ENCODE results near the gene HOXD3.

The HOXD3 gene

DNA sequence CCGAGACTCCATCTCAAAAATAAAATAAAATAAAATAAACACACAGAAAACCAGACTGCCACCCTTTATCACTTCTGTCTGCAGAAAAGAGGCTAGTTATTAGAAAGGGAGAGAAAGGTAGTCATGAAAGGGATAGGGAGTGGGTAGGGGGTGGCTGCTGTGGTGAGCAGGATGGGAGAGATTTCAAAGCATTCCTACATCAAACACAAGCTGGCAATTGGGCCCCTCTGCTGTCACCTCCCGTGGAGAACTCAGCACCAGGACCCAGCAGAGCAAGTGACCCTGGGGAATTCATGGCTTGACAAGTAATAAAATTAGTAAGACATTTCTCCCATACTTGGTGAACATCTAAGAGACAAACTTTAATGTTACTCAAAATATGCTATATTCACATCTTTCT is 27.6 kb downstream of the HOXD3 start:
- no peak for DNase-seq

DNA sequence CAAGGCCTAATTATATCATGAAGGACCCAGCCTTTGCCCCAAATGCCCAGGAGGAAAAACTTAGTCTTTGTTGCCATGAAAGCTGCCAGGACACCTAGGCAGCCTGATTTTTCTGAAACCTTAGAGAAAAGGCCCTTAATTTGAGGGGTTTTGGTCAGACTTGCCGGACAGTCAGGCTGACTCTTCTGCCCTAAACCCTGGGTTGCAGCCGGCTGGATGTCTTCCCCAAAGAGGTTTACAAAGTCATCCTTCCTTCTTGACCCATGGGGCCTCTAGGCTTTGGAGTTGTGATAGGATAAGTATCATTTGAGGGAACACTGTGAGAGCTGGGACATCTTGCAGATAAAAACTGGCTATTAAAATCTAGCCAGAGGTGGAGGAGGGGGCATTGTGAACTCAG is 28.9 kb downstream of the HOXD3 start:
- no peak for DNase-seq

GRCh38 chr2:176187200-176187898 is 30.2 kb downstream of the HOXD3 start:
- DNase-seq = no peak

DNA sequence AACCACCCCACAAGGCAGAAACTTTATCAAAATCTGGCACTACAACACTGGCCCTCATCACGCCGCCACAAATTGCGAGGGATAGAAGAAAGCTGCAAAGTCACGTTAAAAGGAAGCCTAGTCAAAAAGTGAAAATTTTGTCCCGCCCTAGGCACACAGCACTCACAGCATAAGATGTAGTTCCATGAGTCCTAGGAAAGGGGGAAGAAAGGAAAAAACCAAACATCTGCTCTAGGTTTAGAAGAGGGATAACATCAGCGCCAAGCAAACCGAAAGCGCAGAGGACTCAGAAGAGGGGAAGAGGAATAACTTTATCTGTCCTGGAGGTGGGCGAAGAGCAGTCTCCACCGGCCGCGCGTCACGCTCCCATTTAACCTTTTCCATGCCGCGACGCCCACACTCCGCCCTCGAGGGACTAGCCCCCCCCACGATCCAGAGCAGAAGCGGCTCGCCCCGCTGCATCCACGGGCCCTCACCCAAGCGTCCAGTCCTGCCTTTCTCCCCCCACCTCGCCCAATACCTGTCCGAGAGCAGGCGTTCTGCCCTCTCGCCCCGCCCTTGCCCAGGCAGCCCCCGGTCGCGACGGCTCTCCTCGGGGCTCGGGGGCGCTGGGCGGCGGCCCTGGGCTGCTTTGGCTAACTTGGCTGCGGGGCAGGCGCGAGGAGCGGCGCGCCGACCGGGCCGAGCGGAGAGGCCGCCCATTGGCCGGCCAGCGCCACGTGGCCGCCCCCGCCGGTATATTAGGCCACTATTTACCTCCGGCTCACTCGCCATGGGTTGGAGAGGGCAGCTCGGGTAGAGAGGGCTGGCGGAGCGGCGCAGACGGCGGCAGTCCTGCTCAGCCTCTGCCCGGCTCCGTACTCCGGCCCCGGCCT is 31.0 kb downstream of the HOXD3 start, which contains the start of gene HOXD1:
Gene HOXD1 (plus strand): TSS at position 770 of the 875 bp plus-strand sequence. CDS start 134 bp downstream, outside the sequence.
- DNase-seq = no peak

GRCh38 chr2:176188774-176189680 is 31.9 kb downstream of the HOXD3 start:
- no peak for DNase-seq

DNA sequence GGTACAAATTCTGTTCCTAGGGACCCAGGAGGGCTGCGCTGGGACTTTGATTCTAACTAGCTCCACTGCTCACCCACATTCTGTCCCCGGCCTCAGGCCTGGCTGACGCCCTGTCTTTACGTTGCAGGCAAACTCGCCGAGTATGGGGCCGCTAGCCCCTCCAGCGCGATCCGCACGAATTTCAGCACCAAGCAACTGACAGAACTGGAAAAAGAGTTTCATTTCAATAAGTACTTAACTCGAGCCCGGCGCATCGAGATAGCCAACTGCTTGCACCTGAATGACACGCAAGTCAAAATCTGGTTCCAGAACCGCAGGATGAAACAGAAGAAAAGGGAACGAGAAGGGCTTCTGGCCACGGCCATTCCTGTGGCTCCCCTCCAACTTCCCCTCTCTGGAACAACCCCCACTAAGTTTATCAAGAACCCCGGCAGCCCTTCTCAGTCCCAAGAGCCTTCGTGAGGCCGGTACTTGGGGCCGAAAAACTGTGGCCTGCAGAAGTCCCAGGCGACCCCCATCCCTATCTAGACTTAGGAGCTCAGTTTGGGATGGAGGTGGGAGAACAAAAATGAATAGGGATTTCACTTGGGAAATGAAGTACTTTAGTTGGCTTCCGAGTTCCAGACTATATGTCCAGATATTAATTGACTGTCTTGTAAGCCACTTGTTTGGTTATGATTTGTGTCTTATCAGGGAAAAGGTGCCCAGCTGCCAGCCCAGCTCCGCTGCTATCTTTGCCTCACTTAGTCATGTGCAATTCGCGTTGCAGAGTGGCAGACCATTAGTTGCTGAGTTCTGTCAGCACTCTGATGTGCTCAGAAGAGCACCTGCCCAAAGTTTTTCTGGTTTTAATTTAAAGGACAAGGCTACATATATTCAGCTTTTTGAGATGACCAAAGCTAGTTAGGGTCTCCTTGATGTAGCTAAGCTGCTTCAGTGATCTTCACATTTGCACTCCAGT is 32.9 kb downstream of the HOXD3 start:
- DNase-seq = no peak

DNA sequence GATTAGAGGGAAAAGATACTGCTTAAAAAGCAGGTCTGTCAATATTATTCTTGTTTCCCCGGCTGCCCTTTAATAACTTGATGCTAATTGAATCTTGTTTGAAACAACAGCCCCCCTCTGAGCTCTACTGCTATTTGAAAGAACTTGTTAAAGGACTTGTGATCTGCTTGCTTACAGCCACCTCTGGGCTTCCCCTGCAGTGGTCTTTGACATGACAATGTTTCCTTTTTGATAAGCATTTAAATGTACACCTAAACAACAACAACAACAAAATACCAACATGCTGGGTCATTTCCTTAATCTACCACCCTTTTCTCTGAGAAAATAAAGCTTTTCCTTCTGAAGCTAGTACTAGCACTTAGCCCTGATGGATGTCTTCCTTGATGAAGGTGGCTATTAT is 35.2 kb downstream of the HOXD3 start:
- DNase-seq = no peak

- no peak for DNase-seq
These were observed 35.9 kb downstream of the HOXD3 start for GRCh38 chr2:176193048-176193447.

DNA sequence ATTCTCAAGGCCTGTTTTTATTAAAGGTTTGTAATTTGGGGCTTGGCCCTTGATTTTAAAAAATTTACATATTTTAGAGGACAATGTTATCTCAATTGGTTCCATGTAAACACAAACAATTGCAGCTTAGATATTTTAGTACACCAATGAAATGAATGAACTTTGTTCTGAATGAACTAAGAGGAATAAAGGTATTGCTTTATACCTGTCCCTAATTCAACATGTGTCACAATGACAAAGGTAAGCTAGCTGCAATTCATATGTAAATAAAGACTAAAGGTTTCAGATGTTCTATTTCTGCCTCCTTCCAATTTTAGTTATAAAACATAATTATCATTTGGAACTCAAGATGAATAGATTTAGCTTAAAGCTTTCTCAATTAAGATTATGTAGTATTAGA is 42.8 kb downstream of the HOXD3 start:
- DNase-seq = no peak

- no peak for DNase-seq
These were observed 43.9 kb downstream of the HOXD3 start for GRCh38 chr2:176200971-176201370.

DNA sequence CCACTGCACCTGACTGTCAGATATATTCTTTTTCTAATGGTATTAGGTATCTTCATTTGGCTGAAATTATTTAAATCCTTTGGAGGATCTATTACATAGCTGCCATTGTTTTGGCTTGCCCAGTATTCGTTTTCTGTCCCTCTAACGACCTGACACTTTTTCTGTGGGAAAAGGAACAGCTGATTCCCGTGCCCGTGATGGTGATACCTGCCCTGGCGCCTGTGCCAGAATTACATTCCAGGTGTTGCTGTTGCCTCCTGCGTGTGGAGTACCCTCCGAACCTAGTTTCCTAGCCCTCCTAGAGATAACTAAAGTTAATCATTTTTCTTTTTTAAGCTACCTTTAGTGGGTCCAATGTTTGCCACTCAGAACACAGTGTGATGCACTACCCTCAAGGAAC is 45.4 kb downstream of the HOXD3 start:
- DNase-seq = no peak

- no peak for DNase-seq
These were observed 48.0 kb downstream of the HOXD3 start for GRCh38 chr2:176205126-176205525.

- no peak for DNase-seq
These were observed 49.0 kb downstream of the HOXD3 start for GRCh38 chr2:176206136-176206535.

- no peak for DNase-seq
These were observed 49.6 kb downstream of the HOXD3 start for GRCh38 chr2:176206682-176207081.

- DNase-seq = no peak
These were observed 54.0 kb downstream of the HOXD3 start for GRCh38 chr2:176211110-176211509.

DNA sequence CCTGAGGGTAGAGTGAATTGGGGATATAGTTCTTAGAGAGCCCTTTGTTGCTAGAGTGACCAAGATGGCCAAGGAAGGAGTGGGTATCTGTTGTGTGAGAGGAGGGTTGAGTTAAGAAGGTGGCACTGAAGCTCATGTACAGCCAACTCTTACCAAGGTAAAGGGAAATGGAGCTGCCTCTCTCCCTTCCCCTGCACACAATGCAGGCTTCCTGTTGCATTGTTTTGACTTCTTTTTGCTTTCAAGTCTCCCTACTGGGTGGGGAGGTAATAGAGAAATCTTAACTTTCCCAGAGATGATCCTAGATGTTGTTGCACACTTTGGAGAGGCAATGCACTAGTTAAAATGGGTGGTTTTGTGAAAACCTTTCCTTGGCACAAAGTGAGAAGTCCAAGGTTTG is 55.2 kb downstream of the HOXD3 start:
- DNase-seq = no peak

- no peak for DNase-seq
These were observed 56.3 kb downstream of the HOXD3 start for GRCh38 chr2:176213406-176213805.

All from KG1 (cell line).